Type B pancreatic cell (in vitro differentiated cells): Measurements from ENCODE around the gene SETX. TPM values are rescaled to one million over a fixed set of nuclear protein-coding genes. Genes with fewer than 3 reads are reported as not detected.

Experiments used
- DNase-seq: peaks from one replicate; pipeline ENCODE4 v3.0.0; 2021; ENCODE audit warnings: mixed read lengths; ENCODE audit not compliant: unreplicated experiment; ENCODE audit errors: extremely low spot score
- H3K27ac Mint-ChIP-seq: 2 replicates; pipeline ENCODE4 v1.8.0; 2021; ENCODE audit warnings: mild to moderate bottlenecking, mixed read lengths
- H3K27me3 Mint-ChIP-seq: 2 replicates; pipeline ENCODE4 v1.8.0; 2021; ENCODE audit warnings: mixed read lengths
- H3K36me3 Mint-ChIP-seq: 2 replicates; pipeline ENCODE4 v1.8.0; 2021; ENCODE audit warnings: mixed read lengths
- H3K4me1 Mint-ChIP-seq: one replicate; pipeline ENCODE4 v1.8.0; 2021; ENCODE audit warnings: mixed read lengths; ENCODE audit not compliant: unreplicated experiment
- H3K4me3 Mint-ChIP-seq: 2 replicates; pipeline ENCODE4 v1.8.0; 2021; ENCODE audit warnings: mild to moderate bottlenecking, mixed read lengths
- H3K9me3 Mint-ChIP-seq: 2 replicates; pipeline ENCODE4 v1.8.0; 2021; ENCODE audit warnings: mixed read lengths
- total RNA-seq: library from RNA; stranded (reverse); gene quantifications from 2 replicates; pipeline ENCODE4 v1.2.1, GENCODE V29; 2021; ENCODE audit warnings: low replicate concordance
- TF ChIP-seq, protein P1 (sequence below): fragments of 200-600 bp; sonication (generic); conservative IDR thresholded peaks from 2 replicates; pipeline ENCODE4 v1.5.0; 2021; ENCODE audit warnings: antibody characterized with exemption, mild to moderate bottlenecking

SETX gene
- total RNA-seq, 1 donor from 2014 or later = 43.3 TPM

DNA sequence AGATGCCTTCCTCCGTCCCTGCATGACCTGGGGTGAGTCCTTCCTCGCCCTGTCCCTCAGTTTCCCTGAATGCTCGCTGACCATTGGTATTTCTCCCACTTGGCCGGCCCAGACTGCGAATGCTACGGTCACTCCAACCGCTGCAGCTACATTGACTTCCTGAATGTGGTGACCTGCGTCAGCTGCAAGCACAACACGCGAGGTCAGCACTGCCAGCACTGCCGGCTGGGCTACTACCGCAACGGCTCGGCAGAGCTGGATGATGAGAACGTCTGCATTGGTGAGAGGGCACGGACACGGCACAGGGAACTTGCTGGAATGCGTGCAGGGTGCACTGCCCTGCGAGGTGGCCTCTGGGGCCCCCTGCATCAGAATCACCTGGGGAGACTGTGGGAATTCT is 115.8 kb downstream of the SETX start:
- Mint-ChIP-seq H3K27me3 (peaks cover 52% of the 10 kb centered on the region), H3K4me3 (no peak overlapping the region), H3K9me3 (no peaks in the 10 kb centered on the region), H3K36me3 (no peaks in the 10 kb centered on the region), H3K4me1 (peaks cover 13% of the 10 kb centered on the region), H3K27ac (no peak overlapping the region)
- no peak for DNase-seq
- TF ChIP-seq, protein P1, sequence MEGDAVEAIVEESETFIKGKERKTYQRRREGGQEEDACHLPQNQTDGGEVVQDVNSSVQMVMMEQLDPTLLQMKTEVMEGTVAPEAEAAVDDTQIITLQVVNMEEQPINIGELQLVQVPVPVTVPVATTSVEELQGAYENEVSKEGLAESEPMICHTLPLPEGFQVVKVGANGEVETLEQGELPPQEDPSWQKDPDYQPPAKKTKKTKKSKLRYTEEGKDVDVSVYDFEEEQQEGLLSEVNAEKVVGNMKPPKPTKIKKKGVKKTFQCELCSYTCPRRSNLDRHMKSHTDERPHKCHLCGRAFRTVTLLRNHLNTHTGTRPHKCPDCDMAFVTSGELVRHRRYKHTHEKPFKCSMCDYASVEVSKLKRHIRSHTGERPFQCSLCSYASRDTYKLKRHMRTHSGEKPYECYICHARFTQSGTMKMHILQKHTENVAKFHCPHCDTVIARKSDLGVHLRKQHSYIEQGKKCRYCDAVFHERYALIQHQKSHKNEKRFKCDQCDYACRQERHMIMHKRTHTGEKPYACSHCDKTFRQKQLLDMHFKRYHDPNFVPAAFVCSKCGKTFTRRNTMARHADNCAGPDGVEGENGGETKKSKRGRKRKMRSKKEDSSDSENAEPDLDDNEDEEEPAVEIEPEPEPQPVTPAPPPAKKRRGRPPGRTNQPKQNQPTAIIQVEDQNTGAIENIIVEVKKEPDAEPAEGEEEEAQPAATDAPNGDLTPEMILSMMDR = no peak

GRCh38 chr9:132238026-132238972 is 116.5 kb downstream of the SETX start:
- DNase-seq = no peak
- no peak overlapping the region for H3K4me3 Mint-ChIP-seq
- no peaks in the 10 kb centered on the region for H3K9me3 Mint-ChIP-seq
- H3K4me1 Mint-ChIP-seq = peaks cover 13% of the 10 kb centered on the region
- TF ChIP-seq, protein P1 = no peak
- no peak overlapping the region for H3K27ac Mint-ChIP-seq
- H3K27me3 Mint-ChIP-seq = peaks cover 49% of the 10 kb centered on the region
- no peaks in the 10 kb centered on the region for H3K36me3 Mint-ChIP-seq

- Mint-ChIP-seq H3K27me3 (peaks cover 46% of the 10 kb centered on the region), H3K36me3 (no peaks in the 10 kb centered on the region), H3K4me1 (peaks cover 12% of the 10 kb centered on the region), H3K9me3 (no peaks in the 10 kb centered on the region), H3K27ac (no peak overlapping the region), H3K4me3 (no peak overlapping the region)
- DNase-seq = no peak
- TF ChIP-seq, protein P1 = no peak
These were observed 117.3 kb downstream of the SETX start for GRCh38 chr9:132237481-132237880.

DNA sequence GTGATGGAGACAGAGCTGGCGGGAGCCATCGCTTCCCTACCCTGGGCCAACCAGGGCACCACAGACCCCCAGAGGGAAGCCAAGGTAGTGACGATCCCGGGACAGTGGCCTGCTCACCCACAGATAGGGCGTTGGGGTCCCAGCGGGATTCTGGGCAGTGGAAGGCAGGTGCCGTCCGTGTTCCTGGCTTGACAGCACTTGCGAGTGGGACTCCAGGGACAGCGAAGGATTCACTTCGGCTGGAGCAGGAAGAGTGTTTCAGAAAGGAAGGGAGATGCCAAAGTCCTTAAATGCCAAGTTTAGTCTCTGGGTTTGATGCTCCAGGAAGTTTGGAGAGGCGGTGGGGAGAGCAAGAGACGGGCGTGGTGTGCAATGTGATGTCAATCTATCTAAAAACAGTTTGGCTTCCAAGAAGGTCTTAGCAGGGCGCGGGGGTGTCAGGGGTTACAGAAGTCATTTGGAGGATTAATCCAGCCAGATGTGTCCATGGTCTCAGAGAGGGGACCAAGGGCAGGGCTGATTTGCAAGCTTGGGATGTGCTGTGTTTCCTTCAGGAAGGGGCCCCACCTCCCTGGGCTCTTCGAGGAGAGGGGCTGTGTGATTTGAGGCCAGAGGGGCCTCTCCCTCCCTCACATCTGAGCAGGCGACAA is 118.0 kb downstream of the SETX start:
- peaks cover 9% of the 10 kb centered on the region for H3K4me1 Mint-ChIP-seq
- DNase-seq = no peak
- no peaks in the 10 kb centered on the region for H3K36me3 Mint-ChIP-seq
- H3K9me3 Mint-ChIP-seq = no peaks in the 10 kb centered on the region
- peaks cover 42% of the 10 kb centered on the region for H3K27me3 Mint-ChIP-seq
- no peak overlapping the region for H3K27ac Mint-ChIP-seq
- peak overlapping the region; percentile 19 for H3K4me3 Mint-ChIP-seq
- TF ChIP-seq, protein P1 = peak; percentile 49

DNA sequence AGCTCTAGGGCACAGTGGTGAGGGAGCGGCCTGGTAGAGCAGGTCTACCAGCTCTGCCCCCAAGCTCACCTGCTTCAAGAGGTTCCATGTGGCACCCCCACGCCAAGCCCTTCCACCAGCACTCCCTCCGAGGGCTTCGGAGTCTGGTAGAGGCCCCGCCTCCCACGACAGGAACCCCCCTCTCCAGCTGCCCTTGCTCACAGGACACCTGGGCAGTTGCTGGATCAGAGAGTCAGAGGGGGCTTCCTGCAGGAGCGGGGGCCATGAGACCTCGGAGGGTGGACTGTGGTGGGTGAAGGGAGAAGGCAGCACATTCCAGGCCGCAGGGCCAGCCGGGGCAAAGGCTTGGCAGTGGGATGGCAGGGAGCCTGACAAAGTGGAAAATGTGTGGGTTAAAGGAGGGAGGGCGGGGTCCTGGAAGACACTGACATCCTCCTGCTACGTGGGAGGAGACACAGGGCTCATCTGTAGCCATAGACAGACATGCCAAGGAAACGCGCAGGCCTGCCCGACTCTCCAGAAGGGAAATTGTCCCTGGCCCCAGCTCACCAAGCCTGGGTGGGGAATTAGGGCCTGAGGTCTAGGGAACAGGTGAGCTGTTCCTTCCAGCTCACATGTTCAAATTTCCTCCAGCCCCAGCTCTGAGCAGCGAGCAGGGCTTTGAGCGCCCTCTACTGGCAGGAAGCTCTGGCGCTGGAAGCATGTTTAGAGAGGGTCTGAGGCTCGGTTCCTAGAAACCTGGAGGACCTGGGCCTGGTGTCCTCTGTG is 118.7 kb downstream of the SETX start:
- H3K4me3 Mint-ChIP-seq = no peak overlapping the region
- peaks cover 5% of the 10 kb centered on the region for H3K4me1 Mint-ChIP-seq
- peaks cover 38% of the 10 kb centered on the region for H3K27me3 Mint-ChIP-seq
- TF ChIP-seq, protein P1 = peak; percentile 97
- DNase-seq = peak; percentile 88
- H3K36me3 Mint-ChIP-seq = no peaks in the 10 kb centered on the region
- no peaks in the 10 kb centered on the region for H3K9me3 Mint-ChIP-seq
- no peak overlapping the region for H3K27ac Mint-ChIP-seq
